ENCODE data around the gene PLA2G12A. TPM values are rescaled to one million over a fixed set of nuclear protein-coding genes. Genes with fewer than 3 reads are reported as not detected.

The PLA2G12A gene
- total and polyA plus RNA-seq, 2 experiments from 2014 or later = 35.9 to 96.9 TPM

DNA sequence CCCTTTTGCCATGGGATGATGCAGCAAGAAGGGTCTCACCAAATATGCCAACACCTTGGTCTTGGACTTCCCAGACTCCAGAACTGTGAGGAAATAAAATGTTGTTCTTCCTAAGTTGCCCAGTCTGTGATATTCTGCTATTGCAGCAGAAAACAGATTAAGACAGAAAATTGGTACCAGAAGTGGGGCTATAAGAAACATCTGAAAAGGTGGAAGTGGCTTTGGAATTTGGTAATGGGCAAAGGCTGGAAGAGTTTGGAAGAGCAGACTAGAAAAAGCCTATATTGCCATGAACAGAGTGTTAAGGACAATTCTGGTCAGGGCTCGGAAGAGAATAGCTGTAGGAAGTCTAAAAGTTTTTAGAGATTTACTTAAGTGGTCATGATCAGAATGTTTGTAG is 54.0 kb downstream of the PLA2G12A start:
- no peak for DNase-seq (ENCODE audit: low read depth in 1 of 2, low spot score in 1 of 2)

DNA sequence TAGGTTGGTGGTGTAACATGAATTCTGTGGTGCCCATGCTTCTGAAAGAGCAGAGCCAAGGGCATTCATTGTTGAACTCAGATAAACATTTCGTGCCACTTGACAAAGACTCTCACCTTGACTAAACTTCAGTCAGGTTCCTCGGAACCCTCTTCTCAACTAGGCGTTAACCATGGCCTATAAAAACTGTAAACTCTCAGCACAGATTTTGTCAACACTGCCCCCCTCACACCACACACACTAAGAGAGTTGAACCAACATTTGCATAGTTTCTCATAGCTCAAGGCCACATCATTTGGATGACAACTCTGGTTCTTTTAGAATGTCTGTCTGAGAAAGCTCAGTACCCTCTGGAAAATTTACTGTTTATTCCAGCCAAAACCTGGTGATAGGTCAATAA is 54.7 kb downstream of the PLA2G12A start:
- TF ChIP-seq, protein P1, sequence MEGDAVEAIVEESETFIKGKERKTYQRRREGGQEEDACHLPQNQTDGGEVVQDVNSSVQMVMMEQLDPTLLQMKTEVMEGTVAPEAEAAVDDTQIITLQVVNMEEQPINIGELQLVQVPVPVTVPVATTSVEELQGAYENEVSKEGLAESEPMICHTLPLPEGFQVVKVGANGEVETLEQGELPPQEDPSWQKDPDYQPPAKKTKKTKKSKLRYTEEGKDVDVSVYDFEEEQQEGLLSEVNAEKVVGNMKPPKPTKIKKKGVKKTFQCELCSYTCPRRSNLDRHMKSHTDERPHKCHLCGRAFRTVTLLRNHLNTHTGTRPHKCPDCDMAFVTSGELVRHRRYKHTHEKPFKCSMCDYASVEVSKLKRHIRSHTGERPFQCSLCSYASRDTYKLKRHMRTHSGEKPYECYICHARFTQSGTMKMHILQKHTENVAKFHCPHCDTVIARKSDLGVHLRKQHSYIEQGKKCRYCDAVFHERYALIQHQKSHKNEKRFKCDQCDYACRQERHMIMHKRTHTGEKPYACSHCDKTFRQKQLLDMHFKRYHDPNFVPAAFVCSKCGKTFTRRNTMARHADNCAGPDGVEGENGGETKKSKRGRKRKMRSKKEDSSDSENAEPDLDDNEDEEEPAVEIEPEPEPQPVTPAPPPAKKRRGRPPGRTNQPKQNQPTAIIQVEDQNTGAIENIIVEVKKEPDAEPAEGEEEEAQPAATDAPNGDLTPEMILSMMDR (IDR thresholded peaks at IDR 0.05; ENCODE audit: low read depth, low read length) = no peak

More for the DNA sequence above, 54.0 kb downstream of the PLA2G12A start:
- TF ChIP-seq, protein P1 (IDR thresholded peaks at IDR 0.05; ENCODE audit: low read depth, low read length) = no peak
- Histone ChIP-seq H3K9me3 (ENCODE audit: low read depth) (no peaks in the 10 kb centered on the region), H3K27ac (no peak overlapping the region), H3K4me1 (ENCODE audit: low read depth) (no peaks in the 10 kb centered on the region), H3K36me3 (no peaks in the 10 kb centered on the region), H3K27me3 (no peaks in the 10 kb centered on the region), H3K4me3 (no peak overlapping the region)

GRCh38 chr4:109673303-109673702 is 56.6 kb downstream of the PLA2G12A start:
- H3K27ac ChIP-seq = no peak overlapping the region
- no peaks in the 10 kb centered on the region for H3K9me3 ChIP-seq (ENCODE audit: low read depth)
- no peaks in the 10 kb centered on the region for H3K4me1 ChIP-seq (ENCODE audit: low read depth)
- no peaks in the 10 kb centered on the region for H3K27me3 ChIP-seq
- TF ChIP-seq, protein P1 (IDR thresholded peaks at IDR 0.05; ENCODE audit: low read depth, low read length) = no peak
- H3K36me3 ChIP-seq = no peaks in the 10 kb centered on the region
- no peak overlapping the region for H3K4me3 ChIP-seq
- no peak for DNase-seq (ENCODE audit: low read depth in 1 of 2, low spot score in 1 of 2)

More for the DNA sequence above, 54.7 kb downstream of the PLA2G12A start:
- no peaks in the 10 kb centered on the region for H3K4me1 ChIP-seq (ENCODE audit: low read depth)
- no peak overlapping the region for H3K4me3 ChIP-seq
- H3K27ac ChIP-seq = no peak overlapping the region
- H3K9me3 ChIP-seq (ENCODE audit: low read depth) = no peaks in the 10 kb centered on the region
- H3K36me3 ChIP-seq = no peaks in the 10 kb centered on the region
- no peak for DNase-seq (ENCODE audit: low read depth in 1 of 2, low spot score in 1 of 2)
- H3K27me3 ChIP-seq = no peaks in the 10 kb centered on the region

DNA sequence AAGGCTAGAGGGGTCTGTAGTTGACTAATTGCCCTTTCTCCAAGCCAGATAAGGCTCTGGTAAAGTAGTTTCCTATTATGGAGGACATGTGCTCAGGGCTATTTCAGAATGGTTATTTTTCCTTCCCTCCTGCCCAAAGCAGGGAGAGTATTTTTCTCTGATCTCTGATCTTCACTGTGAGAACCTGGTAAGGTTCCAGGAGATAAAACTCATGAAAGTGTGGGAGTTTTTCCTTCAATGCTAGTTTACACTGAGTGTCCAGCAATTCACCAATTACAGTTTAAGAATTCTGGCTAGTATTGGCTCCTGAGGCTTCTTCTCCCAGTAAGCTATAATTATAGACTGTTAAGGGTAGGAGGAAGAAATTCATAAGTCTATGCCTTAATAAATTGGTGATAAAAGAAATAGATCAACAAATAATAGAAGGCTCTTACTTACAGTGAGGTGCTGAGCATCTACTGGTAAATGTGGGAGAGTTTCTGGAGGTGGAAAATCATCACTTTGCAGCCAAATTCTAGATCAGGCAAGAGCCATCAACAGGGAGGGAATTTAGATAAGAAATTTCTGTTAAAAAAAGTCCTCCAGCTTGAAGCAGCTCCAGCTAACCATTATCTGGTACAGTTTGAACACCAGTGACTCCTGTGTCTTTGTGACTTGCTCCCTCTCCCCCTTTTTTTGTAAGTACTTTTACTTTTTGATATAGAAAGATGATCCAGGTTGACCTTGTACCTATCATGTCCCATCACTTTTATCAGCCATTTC is 57.5 kb downstream of the PLA2G12A start:
- TF ChIP-seq, protein P1 (IDR thresholded peaks at IDR 0.05; ENCODE audit: low read depth, low read length) = no peak
- no peaks in the 10 kb centered on the region for H3K9me3 ChIP-seq (ENCODE audit: low read depth)
- no peaks in the 10 kb centered on the region for H3K36me3 ChIP-seq
- H3K4me1 ChIP-seq (ENCODE audit: low read depth) = no peaks in the 10 kb centered on the region
- H3K27me3 ChIP-seq = no peaks in the 10 kb centered on the region
- DNase-seq (ENCODE audit: low read depth in 1 of 2, low spot score in 1 of 2) = peak in 1 of 2 donors; percentile 43
- H3K27ac ChIP-seq = no peak overlapping the region
- H3K4me3 ChIP-seq = no peak overlapping the region

- Histone ChIP-seq H3K27ac (no peak overlapping the region), H3K27me3 (no peaks in the 10 kb centered on the region), H3K9me3 (ENCODE audit: low read depth) (no peaks in the 10 kb centered on the region), H3K4me3 (no peak overlapping the region), H3K4me1 (ENCODE audit: low read depth) (no peaks in the 10 kb centered on the region), H3K36me3 (no peaks in the 10 kb centered on the region)
- no peak for DNase-seq (ENCODE audit: low read depth in 1 of 2, low spot score in 1 of 2)
- TF ChIP-seq, protein P1 (IDR thresholded peaks at IDR 0.05; ENCODE audit: low read depth, low read length) = no peak
Observed at GRCh38 chr4:109671350-109671749, 58.5 kb downstream of the PLA2G12A start.

All from cardiac muscle cell (in vitro differentiated cells and primary cell).